Measurements from ENCODE around the gene EIF3K. TPM values are rescaled to one million over a fixed set of nuclear protein-coding genes. Genes with fewer than 3 reads are reported as not detected.
"Not testable (repeated sequence)": the region's sequence is repeated elsewhere in the genome, so short reads cannot be mapped to it uniquely, and the experiment has no call there.

The EIF3K gene
- total RNA-seq, 4 donors from 2014 or later, result 211 to 441 (median 246) TPM

GRCh38 chr19:38592940-38593339, 26.0 kb upstream of the EIF3K start:
- H3K9me3 ChIP-seq, result no peaks in the 10 kb centered on the region
- DNase-seq, result no peak
- intact Hi-C loops (cut with DNase I; ENCODE audit: low total_unique reads), result no loop called here
- H3K4me3 ChIP-seq, result no peak overlapping the region
- TF ChIP-seq POLR2A (IDR thresholded peaks at IDR 0.05) (no peak), CTCF (IDR thresholded peaks at IDR 0.05) (no peak)
- H3K27ac ChIP-seq, result no peak overlapping the region
- H3K4me1 ChIP-seq, result no peaks in the 10 kb centered on the region
- H3K36me3 ChIP-seq, result no peaks in the 10 kb centered on the region
- H3K27me3 ChIP-seq, result no peaks in the 10 kb centered on the region

- Histone ChIP-seq H3K36me3 (no peaks in the 10 kb centered on the region), H3K4me3 (no peak overlapping the region), H3K27me3 (no peaks in the 10 kb centered on the region), H3K27ac (no peak overlapping the region), H3K4me1 (no peaks in the 10 kb centered on the region), H3K9me3 (no peaks in the 10 kb centered on the region)
- DNase-seq, result no peak
- TF ChIP-seq POLR2A (IDR thresholded peaks at IDR 0.05) (no peak), CTCF (IDR thresholded peaks at IDR 0.05) (no peak)
- intact Hi-C loops (cut with DNase I; ENCODE audit: low total_unique reads), result no loop called here
Observed at GRCh38 chr19:38596057-38596981, 22.7 kb upstream of the EIF3K start.

- no peak overlapping the region for H3K27ac ChIP-seq
- H3K27me3 ChIP-seq, result no peaks in the 10 kb centered on the region
- DNase-seq, result no peak
- H3K9me3 ChIP-seq, result no peaks in the 10 kb centered on the region
- H3K4me3 ChIP-seq, result no peak overlapping the region
- TF ChIP-seq CTCF (IDR thresholded peaks at IDR 0.05) (no peak), POLR2A (IDR thresholded peaks at IDR 0.05) (no peak)
- intact Hi-C loops (cut with DNase I; ENCODE audit: low total_unique reads), result no loop called here
- no peaks in the 10 kb centered on the region for H3K36me3 ChIP-seq
- no peaks in the 10 kb centered on the region for H3K4me1 ChIP-seq
Observed at GRCh38 chr19:38597075-38597474, 21.9 kb upstream of the EIF3K start.

GRCh38 chr19:38599722-38600121, 19.3 kb upstream of the EIF3K start:
- Histone ChIP-seq H3K4me1 (no peaks in the 10 kb centered on the region), H3K9me3 (no peaks in the 10 kb centered on the region), H3K27me3 (no peaks in the 10 kb centered on the region), H3K36me3 (no peaks in the 10 kb centered on the region), H3K4me3 (no peak overlapping the region), H3K27ac (no peak overlapping the region)
- no peak for TF ChIP-seq CTCF (IDR thresholded peaks at IDR 0.05)
- no peak for TF ChIP-seq POLR2A (IDR thresholded peaks at IDR 0.05)
- DNase-seq, result no peak
- intact Hi-C loops (cut with DNase I; ENCODE audit: low total_unique reads), result no loop called here

GRCh38 chr19:38602856-38603255, 16.1 kb upstream of the EIF3K start:
- intact Hi-C loops (cut with DNase I; ENCODE audit: low total_unique reads); H3K9me3 ChIP-seq; H3K4me1 ChIP-seq; H3K27ac ChIP-seq; H3K4me3 ChIP-seq; DNase-seq; H3K36me3 ChIP-seq; H3K27me3 ChIP-seq: not testable (repeated sequence)
